Panc1 (cell line): Measurements from ENCODE around the gene ZFP36L1.

Experiments
- SIN3A ChIP-seq: IDR thresholded peaks from 2 replicates; pipeline ENCODE4 v1.6.1; 2012; ENCODE audit warnings: low read depth, mild to moderate bottlenecking, low read length, moderate library complexity, borderline replicate concordance; ENCODE audit not compliant: insufficient read depth
- TF ChIP-seq, protein P1 (sequence below): fragments of 450-650 bp; IDR thresholded peaks from 2 replicates; pipeline ENCODE4 v1.5.1; 2017; ENCODE audit warnings: mild to moderate bottlenecking
- TF ChIP-seq, protein P2 (sequence below), 2 experiments: IDR thresholded peaks; 2 replicates each; pipeline ENCODE4 v1.6.1; 2011 to 2012; ENCODE audit warnings: low read depth in 2 of 2, control low read depth in 1 of 2, low read length in 1 of 2, mild to moderate bottlenecking in 1 of 2, moderate library complexity in 1 of 2; ENCODE audit not compliant: insufficient read depth in 1 of 2

DNA sequence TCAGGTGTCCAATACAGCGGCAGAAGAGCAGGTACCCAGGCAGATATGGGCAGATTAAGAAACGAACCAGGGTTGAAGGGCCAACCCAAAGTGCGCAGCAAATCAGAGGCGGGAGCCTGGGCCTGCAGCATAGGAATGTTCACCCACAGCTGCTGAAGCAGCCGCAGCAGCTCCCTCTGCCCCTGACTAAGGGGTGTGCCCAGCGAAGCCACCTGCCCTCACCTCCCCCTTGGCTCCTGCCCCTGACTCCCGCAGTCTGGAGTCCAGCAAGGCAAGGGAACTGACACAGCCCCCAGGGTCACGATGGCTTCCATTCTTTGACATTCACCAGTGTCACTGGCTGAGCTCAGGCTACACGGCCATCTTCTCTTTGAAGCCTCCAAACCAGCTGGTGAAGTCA lies 27.3 kb upstream of the ZFP36L1 start:
- TF ChIP-seq, protein P1, sequence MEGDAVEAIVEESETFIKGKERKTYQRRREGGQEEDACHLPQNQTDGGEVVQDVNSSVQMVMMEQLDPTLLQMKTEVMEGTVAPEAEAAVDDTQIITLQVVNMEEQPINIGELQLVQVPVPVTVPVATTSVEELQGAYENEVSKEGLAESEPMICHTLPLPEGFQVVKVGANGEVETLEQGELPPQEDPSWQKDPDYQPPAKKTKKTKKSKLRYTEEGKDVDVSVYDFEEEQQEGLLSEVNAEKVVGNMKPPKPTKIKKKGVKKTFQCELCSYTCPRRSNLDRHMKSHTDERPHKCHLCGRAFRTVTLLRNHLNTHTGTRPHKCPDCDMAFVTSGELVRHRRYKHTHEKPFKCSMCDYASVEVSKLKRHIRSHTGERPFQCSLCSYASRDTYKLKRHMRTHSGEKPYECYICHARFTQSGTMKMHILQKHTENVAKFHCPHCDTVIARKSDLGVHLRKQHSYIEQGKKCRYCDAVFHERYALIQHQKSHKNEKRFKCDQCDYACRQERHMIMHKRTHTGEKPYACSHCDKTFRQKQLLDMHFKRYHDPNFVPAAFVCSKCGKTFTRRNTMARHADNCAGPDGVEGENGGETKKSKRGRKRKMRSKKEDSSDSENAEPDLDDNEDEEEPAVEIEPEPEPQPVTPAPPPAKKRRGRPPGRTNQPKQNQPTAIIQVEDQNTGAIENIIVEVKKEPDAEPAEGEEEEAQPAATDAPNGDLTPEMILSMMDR = no peak
- no peak for TF ChIP-seq SIN3A
- TF ChIP-seq, protein P2, sequence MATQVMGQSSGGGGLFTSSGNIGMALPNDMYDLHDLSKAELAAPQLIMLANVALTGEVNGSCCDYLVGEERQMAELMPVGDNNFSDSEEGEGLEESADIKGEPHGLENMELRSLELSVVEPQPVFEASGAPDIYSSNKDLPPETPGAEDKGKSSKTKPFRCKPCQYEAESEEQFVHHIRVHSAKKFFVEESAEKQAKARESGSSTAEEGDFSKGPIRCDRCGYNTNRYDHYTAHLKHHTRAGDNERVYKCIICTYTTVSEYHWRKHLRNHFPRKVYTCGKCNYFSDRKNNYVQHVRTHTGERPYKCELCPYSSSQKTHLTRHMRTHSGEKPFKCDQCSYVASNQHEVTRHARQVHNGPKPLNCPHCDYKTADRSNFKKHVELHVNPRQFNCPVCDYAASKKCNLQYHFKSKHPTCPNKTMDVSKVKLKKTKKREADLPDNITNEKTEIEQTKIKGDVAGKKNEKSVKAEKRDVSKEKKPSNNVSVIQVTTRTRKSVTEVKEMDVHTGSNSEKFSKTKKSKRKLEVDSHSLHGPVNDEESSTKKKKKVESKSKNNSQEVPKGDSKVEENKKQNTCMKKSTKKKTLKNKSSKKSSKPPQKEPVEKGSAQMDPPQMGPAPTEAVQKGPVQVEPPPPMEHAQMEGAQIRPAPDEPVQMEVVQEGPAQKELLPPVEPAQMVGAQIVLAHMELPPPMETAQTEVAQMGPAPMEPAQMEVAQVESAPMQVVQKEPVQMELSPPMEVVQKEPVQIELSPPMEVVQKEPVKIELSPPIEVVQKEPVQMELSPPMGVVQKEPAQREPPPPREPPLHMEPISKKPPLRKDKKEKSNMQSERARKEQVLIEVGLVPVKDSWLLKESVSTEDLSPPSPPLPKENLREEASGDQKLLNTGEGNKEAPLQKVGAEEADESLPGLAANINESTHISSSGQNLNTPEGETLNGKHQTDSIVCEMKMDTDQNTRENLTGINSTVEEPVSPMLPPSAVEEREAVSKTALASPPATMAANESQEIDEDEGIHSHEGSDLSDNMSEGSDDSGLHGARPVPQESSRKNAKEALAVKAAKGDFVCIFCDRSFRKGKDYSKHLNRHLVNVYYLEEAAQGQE (IDR thresholded peaks at IDR 0.05; ENCODE audit: insufficient read depth in 1 of 2, low read depth in 2 of 2, low read length in 1 of 2) = no peak
